OCI-LY3 (cell line): Measurements from ENCODE around the gene GNL1.

Experiments used
- H2AFZ ChIP-seq: fragments of 200-600, 300-600 bp; shearing (Covaris generic); 2 replicates; pipeline ENCODE4 v1.6.0; 2014; ENCODE audit warnings: antibody characterized with exemption, low read depth, low read length
- H3K27ac ChIP-seq: fragments of 200-600, 300-600 bp; sonication (generic); 2 replicates; pipeline ENCODE4 v1.5.1; 2014; ENCODE audit warnings: mild to moderate bottlenecking, low read length, moderate library complexity, mixed read lengths
- H3K27me3 ChIP-seq: fragments of 200-600, 300-600 bp; sonication (generic); 2 replicates; pipeline ENCODE4 v1.6.1; 2014; ENCODE audit warnings: low read depth, low read length, mixed read lengths
- H3K36me3 ChIP-seq: fragments of 200-600, 300-600 bp; sonication (generic); replicated peaks from 2 replicates; pipeline ENCODE3; 2014; ENCODE audit warnings: low read depth, low read length, mixed read lengths
- H3K4me1 ChIP-seq: fragments of 300-600, 200-600 bp; sonication (generic); 2 replicates; pipeline ENCODE4 v1.6.1; 2014; ENCODE audit warnings: low read length, mixed read lengths
- H3K4me2 ChIP-seq: fragments of 200-600, 300-600 bp; sonication (generic); 2 replicates; pipeline ENCODE4 v1.6.1; 2014; ENCODE audit warnings: low read length, mixed read lengths
- H3K4me3 ChIP-seq: fragments of 300-600, 200-600 bp; sonication (generic); 2 replicates; pipeline ENCODE4 v1.5.1; 2014; ENCODE audit warnings: antibody characterized with exemption, mild to moderate bottlenecking, low read length, moderate library complexity
- H3K79me2 ChIP-seq: fragments of 300-600, 200-600 bp; shearing (Covaris generic); 2 replicates; pipeline ENCODE4 v1.6.1; 2014; ENCODE audit warnings: mild to moderate bottlenecking, low read length, mixed read lengths
- H3K9ac ChIP-seq: fragments of 300-600, 200-600 bp; shearing (Covaris generic); 2 replicates; pipeline ENCODE4 v1.6.0; 2014; ENCODE audit warnings: mild to moderate bottlenecking, low read length, moderate library complexity
- H3K9me3 ChIP-seq: fragments of 200-600, 300-600 bp; shearing (Covaris generic); 2 replicates; pipeline ENCODE4 v1.6.1; 2014; ENCODE audit warnings: low read length, mixed read lengths; ENCODE audit not compliant: insufficient read depth
- H4K20me1 ChIP-seq: fragments of 200-600, 300-600 bp; sonication (generic); 2 replicates; pipeline ENCODE4 v1.6.1; 2016; ENCODE audit warnings: low read length, mixed read lengths; ENCODE audit not compliant: insufficient read depth
- CTCF ChIP-seq: fragments of 200-600, 300-600 bp; sonication (generic); IDR thresholded peaks from 2 replicates; pipeline ENCODE4 v1.5.1; 2014; ENCODE audit warnings: antibody characterized with exemption, low read length, low read depth
- EZH2phosphoT487 ChIP-seq: fragments of 200-600 bp; shearing (Covaris generic); IDR thresholded peaks from 2 replicates; pipeline ENCODE4 v1.6.1; 2018; ENCODE audit warnings: antibody characterized with exemption, mixed run types, low read depth

The GNL1 gene

DNA sequence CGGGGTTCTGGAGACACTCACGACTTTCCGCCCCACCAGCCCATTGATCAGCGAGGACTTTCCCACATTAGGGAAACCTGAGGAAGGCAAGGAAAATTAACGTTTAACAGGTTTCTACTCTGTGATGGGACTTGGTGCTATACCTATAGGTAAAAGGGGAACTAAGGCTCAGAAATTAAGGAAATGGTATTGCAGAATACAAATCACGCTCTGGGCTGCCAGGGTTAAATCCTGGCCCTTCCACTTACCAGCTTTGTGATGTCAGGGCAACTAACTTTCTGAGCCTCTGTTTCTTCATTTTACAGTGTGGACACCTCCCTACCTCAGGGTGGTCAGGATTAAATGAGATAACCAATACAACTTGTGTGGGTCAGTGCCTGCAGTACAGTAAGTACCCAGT lies 8.8 kb downstream of the GNL1 start:
- H3K9me3 ChIP-seq = no peaks in the 10 kb centered on the region
- H3K27ac ChIP-seq = no peak overlapping the region
- no peak overlapping the region for H3K9ac ChIP-seq
- H3K36me3 ChIP-seq = no peaks in the 10 kb centered on the region
- H3K4me2 ChIP-seq = no peak overlapping the region
- H3K79me2 ChIP-seq = no peaks in the 10 kb centered on the region
- H3K27me3 ChIP-seq = no peaks in the 10 kb centered on the region
- H3K4me3 ChIP-seq = no peak overlapping the region
- TF ChIP-seq EZH2phosphoT487 (no peak), CTCF (no peak)
- peaks cover 5% of the 10 kb centered on the region; the same call in 1 of the 2 replicates for H3K4me1 ChIP-seq
- H2AFZ ChIP-seq = no peak overlapping the region
- H4K20me1 ChIP-seq = no peaks in the 10 kb centered on the region

DNA sequence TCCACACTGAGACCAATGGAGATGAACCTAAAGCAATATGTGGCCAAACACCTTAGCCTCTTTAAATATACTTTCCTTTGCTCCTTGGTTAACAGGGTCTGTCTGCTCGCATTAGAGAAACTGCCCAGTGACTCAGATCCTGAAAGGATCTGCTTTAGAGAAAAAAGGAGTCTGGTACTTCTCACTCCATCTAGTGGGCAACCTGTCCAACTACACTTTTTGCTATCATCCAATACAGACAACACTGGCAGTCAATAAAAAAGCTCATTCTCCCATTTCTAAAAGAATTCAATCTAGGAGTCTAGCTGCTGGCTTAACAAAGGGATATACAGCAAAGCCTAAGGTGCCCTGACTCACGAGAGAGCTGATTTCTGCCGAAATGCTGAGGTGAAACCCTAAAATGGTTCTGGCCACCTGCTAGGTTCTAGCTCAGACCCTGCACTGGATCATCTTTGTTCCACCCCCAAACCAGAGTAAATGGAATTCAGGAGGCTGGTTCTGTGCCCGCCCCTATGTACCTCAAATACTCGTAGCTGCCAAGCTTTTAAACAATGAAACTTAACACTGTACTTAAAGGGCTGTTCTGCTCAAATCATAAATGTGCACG lies 11.5 kb downstream of the GNL1 start:
- H3K27ac ChIP-seq = no peak overlapping the region

DNA sequence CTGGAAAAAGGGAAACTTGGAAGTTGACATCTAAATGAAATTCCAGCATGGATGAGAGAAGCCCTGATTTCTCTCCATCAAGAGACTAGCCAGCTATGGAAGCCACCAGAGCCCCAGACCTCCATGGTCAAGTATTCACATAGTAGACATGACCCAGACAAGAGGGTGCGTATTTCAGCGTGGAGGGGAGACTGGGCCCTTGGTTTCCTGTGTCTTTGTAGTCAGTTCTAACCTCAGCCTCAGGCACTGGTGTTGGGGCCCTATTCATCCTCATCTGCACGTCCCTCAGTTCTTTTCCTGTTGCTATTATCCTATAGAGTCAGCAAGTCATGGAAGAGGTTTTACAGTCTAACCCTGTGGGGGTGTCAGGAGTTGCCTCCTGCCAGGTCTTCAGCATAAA lies 12.5 kb downstream of the GNL1 start:
- H3K4me2 ChIP-seq = no peak overlapping the region
- no peaks in the 10 kb centered on the region for H3K9me3 ChIP-seq
- no peak overlapping the region for H3K9ac ChIP-seq
- no peak for TF ChIP-seq CTCF
- TF ChIP-seq EZH2phosphoT487 = no peak
- H2AFZ ChIP-seq = no peak overlapping the region
- H4K20me1 ChIP-seq = no peaks in the 10 kb centered on the region
- no peak overlapping the region for H3K4me3 ChIP-seq
- H3K27me3 ChIP-seq = no peaks in the 10 kb centered on the region
- no peak overlapping the region for H3K27ac ChIP-seq
- no peaks in the 10 kb centered on the region for H3K79me2 ChIP-seq
- H3K36me3 ChIP-seq = no peaks in the 10 kb centered on the region
- peaks cover 11% of the 10 kb centered on the region; the same call in 1 of the 2 replicates for H3K4me1 ChIP-seq

More for the DNA sequence above, 11.5 kb downstream of the GNL1 start:
- no peaks in the 10 kb centered on the region for H3K9me3 ChIP-seq
- no peak overlapping the region for H3K4me2 ChIP-seq
- no peak overlapping the region for H3K4me3 ChIP-seq
- no peak overlapping the region for H2AFZ ChIP-seq
- no peaks in the 10 kb centered on the region for H3K27me3 ChIP-seq
- H3K36me3 ChIP-seq = no peaks in the 10 kb centered on the region
- peaks cover 11% of the 10 kb centered on the region; the same call in 1 of the 2 replicates for H3K4me1 ChIP-seq
- TF ChIP-seq EZH2phosphoT487 = no peak
- peak; percentile 61 for TF ChIP-seq CTCF
- H3K79me2 ChIP-seq = no peaks in the 10 kb centered on the region
- H4K20me1 ChIP-seq = no peaks in the 10 kb centered on the region
- H3K9ac ChIP-seq = no peak overlapping the region

DNA sequence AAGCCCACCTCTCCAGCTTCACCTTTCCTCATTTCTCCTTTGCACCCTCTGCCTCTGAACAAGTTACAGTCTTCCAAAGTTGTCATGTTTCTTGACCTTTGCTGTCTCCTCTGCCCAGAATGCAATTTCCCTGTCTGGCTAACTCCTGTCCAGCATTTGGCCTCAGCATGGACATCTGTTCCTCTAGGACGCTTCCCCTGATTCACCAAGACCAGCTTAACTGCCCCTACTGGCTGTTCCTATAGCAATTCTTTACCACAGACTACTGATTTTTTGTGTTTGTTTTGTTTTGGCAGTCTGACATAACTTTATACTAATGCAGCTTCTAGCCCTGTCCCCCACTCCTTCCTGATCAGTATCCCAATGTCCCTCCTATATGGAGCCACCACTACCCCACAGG lies 13.4 kb downstream of the GNL1 start:
- H3K4me2 ChIP-seq = no peak overlapping the region

More for the DNA sequence above, 13.4 kb downstream of the GNL1 start:
- Histone ChIP-seq H3K9ac (no peak overlapping the region), H3K27me3 (no peaks in the 10 kb centered on the region), H4K20me1 (no peaks in the 10 kb centered on the region), H3K27ac (no peak overlapping the region), H3K4me3 (no peak overlapping the region), H3K36me3 (no peaks in the 10 kb centered on the region), H3K4me1 (peaks cover 14% of the 10 kb centered on the region; the same call in 1 of the 2 replicates), H3K79me2 (no peaks in the 10 kb centered on the region), H3K9me3 (no peaks in the 10 kb centered on the region), H2AFZ (no peak overlapping the region)
- TF ChIP-seq CTCF (no peak), EZH2phosphoT487 (no peak)
